ENCODE results near the gene POLK.

POLK gene

DNA sequence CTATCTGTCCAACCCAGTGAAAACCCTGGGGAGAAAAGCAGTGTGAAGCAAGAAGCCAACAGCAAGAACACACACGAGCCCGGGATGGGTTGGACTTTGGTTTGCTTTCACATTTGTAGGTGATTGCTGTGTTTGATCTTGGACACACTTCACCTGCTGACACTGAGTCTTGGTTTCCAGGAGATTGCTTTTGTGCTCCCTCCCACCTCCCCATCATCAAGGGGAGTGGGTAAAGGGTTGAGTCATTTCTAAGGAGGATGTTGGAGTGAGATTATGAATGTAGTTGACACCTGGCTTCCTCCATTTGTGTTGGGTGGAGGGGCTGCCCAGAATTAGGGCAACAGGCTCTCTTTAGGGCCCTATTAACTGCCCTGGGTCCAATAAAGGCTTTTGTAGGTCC is 137.0 kb downstream of the POLK start:
- no peak for DNase-seq (ENCODE audit: low read depth in 2 of 2)
